Left kidney (tissue), 2 donors: ENCODE data around the gene TMEM50A. TPM values are rescaled to one million over a fixed set of nuclear protein-coding genes. Genes with fewer than 3 reads are reported as not detected.
"Not testable (repeated sequence)": the region's sequence is repeated elsewhere in the genome, so short reads cannot be mapped to it uniquely, and the experiment has no call there.

Experiments
- DNase-seq: peaks from one replicate; pipeline ENCODE4 v3.0.0-alpha.2; 2013
- polyA plus RNA-seq: library from polyadenylated mRNA; unstranded; fragments of 120-200 nt; gene quantifications from one replicate; pipeline ENCODE4 v1.2.1, GENCODE V29; 2013; ENCODE audit not compliant: insufficient read length

Gene TMEM50A
- polyA plus RNA-seq, 1 donor = 128 TPM

DNA sequence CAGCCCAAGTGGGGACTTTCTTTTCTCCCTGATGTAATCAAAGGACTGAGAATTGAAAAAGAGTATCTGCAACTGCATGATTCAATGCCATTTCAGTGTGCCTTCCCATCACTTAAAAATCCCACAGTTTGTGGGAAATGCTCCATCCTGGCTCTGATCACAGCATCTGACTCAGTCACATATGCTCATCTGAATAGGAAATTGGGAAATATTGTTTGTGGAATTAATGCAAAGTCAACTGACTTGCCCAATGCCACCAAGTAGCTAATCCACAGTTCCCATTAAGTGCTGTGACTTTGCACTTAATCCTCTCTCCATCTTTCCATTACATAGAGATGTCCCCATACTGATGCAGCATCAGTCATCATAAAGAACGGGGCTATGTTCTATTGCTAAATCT is 45.0 kb downstream of the TMEM50A start:
- DNase-seq = not testable (repeated sequence)

DNA sequence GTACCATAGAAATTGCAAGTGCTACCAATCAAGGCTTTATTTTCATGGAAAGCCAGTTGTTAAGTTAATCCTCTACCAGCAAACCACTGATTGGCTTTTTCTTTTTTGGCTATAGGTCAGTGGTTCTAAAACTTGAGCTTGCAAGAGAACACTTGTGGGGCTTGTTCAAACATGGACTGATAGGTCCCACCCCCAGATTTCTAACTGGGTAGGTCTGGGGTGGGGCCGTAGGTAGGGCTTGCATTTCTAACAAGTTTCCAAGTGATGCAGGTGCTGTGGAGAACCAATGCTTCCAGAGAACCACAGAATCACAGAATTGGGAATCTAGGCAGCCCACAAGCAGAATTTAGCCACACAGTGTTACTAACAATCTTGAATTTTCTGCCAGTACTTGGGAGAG is 45.7 kb downstream of the TMEM50A start:
- not testable (repeated sequence) for DNase-seq

DNA sequence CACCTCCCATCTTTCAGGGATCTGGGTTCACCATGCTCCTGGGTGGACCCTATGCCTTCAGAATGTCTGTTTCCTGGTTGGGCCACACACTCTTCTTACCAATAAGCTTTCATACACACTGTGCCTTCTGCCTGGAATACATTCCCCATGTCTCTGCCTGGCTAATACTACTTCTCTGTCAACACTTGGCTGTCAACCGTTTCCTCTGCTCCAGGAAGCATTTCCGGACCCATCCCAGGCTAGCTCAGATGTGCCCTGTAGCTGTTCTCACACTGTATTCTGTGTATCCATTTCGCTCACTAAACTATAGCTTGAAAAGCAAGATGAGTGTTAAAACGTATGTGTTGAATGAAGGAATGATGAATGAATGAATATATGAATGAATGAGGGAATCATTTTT is 49.0 kb downstream of the TMEM50A start:
- DNase-seq = not testable (repeated sequence)

DNA sequence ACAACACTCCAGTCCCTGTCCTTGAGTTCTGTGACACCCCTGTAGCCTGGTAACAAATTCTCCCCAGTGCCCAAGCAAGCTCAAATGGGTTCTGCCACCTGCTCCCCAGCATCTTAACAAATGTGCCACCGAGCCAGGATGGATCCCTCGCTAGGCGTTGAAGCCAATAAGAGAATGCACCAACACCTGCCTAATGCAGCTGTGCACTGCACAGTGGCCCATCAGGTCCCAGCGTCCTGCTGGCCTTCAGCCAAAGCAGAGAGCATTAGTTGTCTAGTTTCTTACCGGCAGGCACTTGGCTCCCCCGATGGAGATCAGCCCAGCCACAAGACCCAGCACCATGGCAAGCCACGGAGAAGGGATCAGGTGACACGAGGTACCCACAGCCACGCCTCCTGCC is 50.6 kb downstream of the TMEM50A start:
- not testable (repeated sequence) for DNase-seq

DNA sequence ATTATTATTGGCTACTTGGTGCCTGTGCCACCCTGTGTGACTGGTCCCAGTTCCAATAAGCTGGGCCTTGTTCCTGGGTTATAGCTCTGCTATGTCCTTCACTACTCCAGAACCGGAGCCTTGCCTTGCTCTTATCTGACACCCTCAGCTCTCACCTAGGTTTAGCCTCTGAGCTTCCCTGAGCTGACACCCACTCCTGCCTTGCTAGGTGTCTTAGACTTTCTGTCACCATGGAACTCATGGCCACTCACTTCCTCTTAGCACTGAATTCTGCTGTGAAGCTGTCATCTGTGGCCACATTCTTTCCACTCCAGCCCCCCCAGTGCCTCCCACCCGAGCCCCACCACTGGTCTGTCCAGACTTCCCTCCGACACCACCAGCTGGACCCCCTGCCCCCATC is 51.6 kb downstream of the TMEM50A start:
- DNase-seq = not testable (repeated sequence)

DNA sequence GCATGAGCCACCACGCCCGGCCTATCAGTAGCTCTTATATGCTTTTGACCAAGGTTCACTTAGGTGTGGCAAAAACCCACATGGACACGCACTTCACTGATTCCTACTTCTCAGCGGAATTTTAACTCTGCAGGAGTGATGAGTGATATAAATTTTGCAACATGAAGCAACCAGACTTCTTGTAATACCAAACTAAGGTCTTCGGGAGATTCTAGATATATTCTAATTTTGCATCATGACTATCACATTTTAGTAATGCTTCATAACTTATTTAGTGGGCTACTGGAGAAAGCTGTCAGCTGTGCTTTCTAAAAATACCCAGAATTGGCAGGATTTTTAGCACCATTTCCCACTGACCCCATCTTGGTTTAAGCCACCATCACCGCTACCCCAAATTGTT is 54.7 kb downstream of the TMEM50A start:
- no peak for DNase-seq

DNA sequence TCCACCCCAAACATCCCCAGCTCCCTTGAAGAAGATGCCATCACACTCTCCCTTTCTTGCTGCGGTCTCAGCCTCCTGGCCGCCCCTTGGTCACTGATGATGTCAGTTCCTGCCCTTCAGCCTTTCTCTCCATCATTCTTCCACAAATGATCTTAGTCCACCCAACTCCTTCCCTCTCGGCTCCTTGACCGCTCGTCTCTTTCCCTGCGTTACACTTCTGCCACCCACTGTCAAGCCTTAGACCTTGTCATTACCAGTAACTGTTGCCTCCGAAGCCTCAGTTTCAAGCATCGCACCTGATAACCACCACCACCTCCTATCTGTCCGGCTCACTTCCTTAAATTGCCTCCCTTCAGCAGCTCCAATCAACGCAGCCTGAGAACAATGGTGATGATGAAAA is 59.4 kb downstream of the TMEM50A start:
- DNase-seq = not testable (repeated sequence)

DNA sequence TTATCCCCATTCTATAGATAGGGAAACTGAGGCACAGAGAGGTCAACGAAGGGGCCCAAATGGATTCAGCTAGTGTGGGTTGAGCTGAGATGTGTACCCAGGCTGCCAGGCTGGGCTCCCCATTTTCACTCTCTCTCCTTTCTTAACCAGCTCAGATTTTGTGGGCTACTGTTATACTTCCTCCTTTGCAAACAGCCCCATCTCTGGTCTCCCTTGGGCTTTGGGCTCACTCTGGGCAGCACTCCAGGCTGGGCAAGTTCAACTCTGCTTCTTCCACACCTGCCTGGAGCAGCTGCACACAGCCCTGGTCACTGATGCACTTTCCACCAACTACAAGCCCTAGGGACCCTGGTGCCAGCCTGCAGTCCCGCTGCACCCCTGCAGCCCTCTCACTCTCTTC is 59.9 kb downstream of the TMEM50A start:
- DNase-seq = not testable (repeated sequence)

DNA sequence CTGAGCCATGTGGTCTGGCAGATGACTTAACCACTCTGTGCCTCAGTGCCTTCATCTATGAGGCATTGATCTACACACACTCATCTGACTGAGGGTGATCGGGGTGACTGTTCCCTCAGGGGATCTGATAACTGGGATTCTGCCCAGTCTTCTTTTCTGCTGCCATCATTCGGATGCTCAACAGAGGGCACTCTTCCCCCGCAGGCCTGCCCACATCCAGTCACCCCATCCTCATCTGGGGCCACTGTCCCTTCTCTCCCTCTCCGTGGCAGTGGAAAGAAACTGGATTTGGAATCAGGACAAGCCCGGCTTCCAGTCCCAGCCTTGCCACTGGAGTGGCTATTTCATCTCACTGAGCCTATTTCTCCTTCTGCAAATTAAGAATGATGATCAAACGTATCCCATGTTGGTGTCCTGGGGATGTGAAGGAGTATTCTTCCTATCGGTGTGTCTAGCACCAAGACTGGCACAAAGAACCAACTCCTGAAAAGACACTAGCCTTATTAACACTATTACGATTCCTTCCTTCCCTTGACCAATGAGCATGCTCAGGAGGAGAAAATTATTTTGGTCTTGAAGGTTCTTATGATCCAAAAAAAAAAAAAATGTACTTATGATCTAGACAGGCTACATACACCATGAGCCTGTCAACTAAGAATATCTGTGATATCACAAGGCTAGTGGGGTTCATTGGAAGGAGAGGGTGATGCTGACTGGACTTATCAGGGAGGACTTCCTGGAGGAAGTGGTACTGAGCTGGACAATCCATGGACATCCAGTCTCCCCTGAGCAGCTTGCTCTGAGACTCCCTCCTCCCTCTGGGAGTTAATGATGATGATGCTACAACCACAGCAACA is 65.0 kb downstream of the TMEM50A start:
- DNase-seq = not testable (repeated sequence)

DNA sequence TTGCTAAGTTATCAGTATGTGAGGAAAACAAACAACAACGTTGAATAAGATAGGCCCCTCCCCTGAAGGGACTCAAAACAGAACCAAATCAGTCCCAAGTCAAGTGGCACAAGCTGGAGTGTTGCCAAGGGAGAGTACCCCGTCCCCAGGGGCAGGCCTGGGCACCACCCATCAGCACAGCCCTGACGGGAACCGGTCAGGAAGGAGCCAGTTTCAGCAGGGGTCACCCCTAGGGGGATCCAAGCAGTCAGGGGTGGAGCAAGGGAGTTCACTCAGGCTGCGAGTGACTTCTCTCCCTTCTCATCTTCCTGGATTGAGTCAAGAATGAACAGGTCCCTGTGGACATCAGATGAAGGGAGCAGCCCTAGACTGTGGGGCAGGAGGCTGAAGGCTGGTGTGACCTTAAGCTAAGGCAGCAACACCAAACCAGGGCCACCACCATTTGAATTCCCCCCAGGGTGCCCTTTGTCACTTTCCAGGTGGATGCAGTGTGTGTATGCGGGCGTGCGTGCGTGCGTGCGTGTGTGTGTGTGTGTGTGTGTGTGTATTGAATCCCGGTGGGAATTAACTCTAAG is 67.7 kb downstream of the TMEM50A start:
- not testable (repeated sequence) for DNase-seq

DNA sequence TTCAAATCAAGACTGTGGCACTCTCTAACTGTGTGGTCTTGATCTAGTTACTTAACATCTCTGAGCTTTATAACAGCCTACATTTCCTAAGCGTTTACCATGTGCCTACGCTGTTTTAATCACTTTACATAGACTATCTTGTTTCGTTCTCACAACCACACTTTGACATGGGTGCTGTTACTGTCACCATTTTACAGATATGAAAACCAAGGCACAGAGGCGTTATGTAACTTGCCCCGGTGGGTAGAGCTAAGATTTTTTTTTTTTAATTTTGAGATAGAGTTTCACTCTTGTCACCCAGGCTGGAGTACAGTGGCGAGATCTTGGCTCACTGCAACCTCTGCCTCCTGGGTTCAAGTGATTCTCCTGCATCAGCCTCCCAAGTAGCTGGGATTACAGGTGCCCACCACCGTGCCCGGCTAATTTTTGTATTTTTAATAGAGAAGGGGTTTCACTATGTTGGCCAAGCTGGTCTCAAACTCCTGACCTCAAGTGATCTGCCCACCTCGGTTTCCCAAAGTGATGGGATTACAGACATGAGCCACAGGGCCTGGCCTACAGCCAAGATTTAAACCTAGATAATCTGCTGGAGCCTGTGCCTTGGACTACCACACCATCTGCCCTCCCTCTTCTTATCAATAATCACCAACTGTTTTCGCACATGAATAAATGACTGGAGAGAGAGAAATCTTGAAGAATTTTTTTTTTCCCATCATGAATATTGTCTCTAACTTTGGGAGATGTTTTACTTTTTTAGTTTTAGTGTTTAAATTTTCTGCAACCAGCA is 71.7 kb downstream of the TMEM50A start:
- DNase-seq = not testable (repeated sequence)

Other genes starting within 250 kb of the TMEM50A start
- gene SYF2, start 105.8 kb upstream of the TMEM50A start, polyA plus RNA-seq = 98.0 TPM
- gene RSRP1, start 90.9 kb upstream of the TMEM50A start, polyA plus RNA-seq = 293 TPM
- 2.1 TPM for gene RHD, start 65.8 kb upstream of the TMEM50A start, polyA plus RNA-seq
- 0.83 TPM for gene RHCE, start 82.5 kb downstream of the TMEM50A start, polyA plus RNA-seq
- gene MACO1, start 92.6 kb downstream of the TMEM50A start, polyA plus RNA-seq = 31.6 TPM
- gene LDLRAP1, start 205.3 kb downstream of the TMEM50A start, polyA plus RNA-seq = 12.9 TPM